Skin epidermis (tissue), 12 donors: Measurements from ENCODE around the gene TACSTD2.

Experiments
- H3K27ac ChIP-seq, 21 experiments: fragments of 200-600 bp; sonication (generic) in 11 of 21; one replicate each; pipeline ENCODE4 v1.5.0; 2020; ENCODE audit warnings: mild to moderate bottlenecking in 3 of 21, inconsistent platforms in 2 of 21, moderate library complexity in 2 of 21
- H3K4me3 ChIP-seq, 7 experiments: fragments of 200-600 bp; sonication (generic) in 2 of 7; one replicate each; pipeline ENCODE4 v1.5.0; 2020; ENCODE audit warnings: inconsistent platforms in 2 of 7, mild to moderate bottlenecking in 2 of 7, moderate library complexity in 1 of 7

Gene TACSTD2

DNA sequence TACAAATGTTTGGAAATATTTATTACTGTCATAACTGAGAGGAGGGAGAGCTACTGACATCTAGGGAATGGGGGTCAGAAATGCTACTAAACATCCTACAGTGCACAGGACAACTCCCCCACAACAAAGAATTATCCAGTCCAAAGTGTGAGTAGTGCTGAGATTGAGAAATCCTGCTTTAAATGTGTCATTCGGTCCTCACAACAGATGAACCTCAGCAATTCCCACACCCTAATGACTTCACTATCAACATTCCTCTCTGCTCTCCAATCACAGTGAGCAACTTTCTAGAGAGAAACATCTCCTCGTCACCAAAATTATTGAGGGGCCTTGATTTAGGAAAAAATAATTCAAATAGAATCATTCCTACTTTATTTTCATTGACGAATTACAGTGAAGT is 48.5 kb downstream of the TACSTD2 start:
- Histone ChIP-seq H3K27ac (no peak overlapping the region), H3K4me3 (no peak overlapping the region)
